Erythroblast (primary cell): ENCODE data around the gene PDE6H.

ENCODE experiments used
- GATA1 ChIP-seq: IDR thresholded peaks from 2 replicates; pipeline ENCODE4 v1.6.1; 2011; ENCODE audit warnings: low read depth, mild to moderate bottlenecking, control low read depth, low read length, moderate library complexity
- POLR2A ChIP-seq: IDR thresholded peaks from 2 replicates; pipeline ENCODE4 v1.6.1; 2011; ENCODE audit warnings: mild to moderate bottlenecking, low read length

GRCh38 chr12:15020156-15020555, 47.3 kb downstream of the PDE6H start:
- TF ChIP-seq POLR2A (no peak), GATA1 (no peak)
